ENCODE measurements around the gene USH2A.
"Not testable (repeated sequence)": the region's sequence is repeated elsewhere in the genome, so short reads cannot be mapped to it uniquely, and the experiment has no call there.

USH2A gene

GRCh38 chr1:216044538-216044937 lies 378.7 kb downstream of the USH2A start:
- no peak for DNase-seq

GRCh38 chr1:216034506-216034905 lies 388.7 kb downstream of the USH2A start:
- DNase-seq, result peak; percentile 14

GRCh38 chr1:216032961-216033614 lies 390.2 kb downstream of the USH2A start:
- DNase-seq, result no peak

DNA sequence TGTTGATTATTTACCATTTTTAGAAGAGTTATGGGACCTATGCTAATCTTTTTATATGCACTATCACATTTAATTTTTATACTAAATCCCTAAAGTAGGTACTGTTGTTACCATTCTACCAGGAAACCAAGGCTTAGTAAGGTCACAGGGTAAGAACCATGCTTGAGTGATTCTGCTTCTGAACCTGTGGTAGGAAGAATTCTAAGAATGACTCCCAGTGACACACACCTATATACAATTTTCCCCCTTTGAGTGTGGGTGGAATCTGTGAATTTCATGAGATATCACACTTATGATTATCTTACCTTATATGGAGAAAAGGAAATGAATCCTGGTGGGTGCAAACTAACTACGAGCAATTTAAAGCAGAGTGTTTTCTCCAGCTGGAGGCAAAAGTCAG lies 391.0 kb downstream of the USH2A start:
- DNase-seq, result no peak

GRCh38 chr1:216028631-216029030 lies 394.6 kb downstream of the USH2A start:
- DNase-seq, result no peak

- no peak for DNase-seq
Measured at GRCh38 chr1:216024546-216024945, 398.7 kb downstream of the USH2A start.

DNA sequence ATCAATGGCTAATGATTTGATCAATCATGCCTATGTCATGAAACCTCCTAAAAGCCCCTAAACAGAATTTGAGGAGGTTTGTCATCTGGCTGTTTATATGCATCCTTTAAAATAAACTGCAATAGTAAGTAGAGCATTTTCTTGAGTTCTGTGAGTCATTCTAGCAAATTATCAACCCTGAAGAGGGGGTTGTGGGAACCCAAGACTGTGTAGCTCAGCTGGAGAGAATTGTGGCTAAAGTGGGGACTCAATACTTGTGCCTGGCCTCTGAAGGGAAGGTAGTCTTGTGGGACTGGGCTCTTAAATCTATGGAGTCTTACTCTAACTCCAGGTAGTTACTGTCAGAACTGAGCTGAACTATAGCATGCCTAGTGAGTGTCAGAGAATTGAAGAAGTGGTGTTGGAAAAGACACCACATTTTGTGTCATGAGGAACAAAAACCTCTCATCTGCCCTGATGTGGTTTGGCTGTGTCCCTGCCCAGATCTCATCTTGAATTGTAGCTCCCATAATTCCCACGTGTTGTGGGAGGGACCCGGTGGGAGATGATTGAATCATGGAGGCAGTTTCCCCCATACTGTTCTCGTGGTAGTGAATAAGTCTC lies 402.4 kb downstream of the USH2A start:
- DNase-seq, result no peak

- no peak for DNase-seq
Measured at GRCh38 chr1:216015116-216015515, 408.1 kb downstream of the USH2A start.

DNA sequence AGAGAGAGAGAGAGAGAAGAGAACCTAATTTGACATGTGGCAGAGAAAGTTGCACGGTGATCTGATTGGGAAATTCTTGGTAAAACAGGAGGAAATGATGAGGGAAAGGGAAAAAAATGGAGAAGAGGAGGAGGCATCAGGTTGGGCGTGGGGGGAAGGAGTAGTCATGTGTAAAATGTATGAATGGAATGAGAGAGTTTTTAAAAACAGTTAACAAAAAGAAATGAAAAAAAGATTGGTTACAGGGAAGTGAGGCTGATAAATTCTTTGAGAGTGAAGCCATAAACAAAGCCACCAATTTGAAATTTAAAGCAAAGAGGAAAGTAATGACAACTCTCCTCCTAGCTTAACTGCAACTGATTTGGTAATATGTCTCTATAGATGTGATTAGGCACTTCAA lies 409.2 kb downstream of the USH2A start:
- DNase-seq, result no peak

DNA sequence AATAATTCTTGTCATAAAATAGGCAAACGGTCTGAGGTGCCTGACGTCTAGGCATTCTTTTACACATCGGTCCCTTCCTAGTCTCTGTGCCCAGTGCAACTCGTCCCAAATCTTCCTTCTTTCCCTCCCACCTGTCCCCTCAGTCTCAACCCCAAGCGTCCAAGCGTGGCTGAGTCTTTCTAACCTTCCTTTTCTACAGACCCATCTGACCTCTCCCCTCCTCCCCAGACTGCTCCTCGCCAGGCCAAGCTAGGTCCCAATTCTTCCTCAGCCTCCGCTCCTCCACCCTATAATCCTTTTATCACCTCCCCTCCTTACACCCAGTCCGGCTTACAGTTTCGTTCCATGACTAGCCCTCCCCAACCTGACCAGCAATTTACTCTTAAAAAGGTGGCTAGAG lies 413.8 kb downstream of the USH2A start:
- not testable (repeated sequence) for DNase-seq

GRCh38 chr1:216005916-216006315 lies 417.3 kb downstream of the USH2A start:
- no peak for DNase-seq

GRCh38 chr1:215992620-215993019 lies 430.6 kb downstream of the USH2A start:
- DNase-seq, result peak; percentile 78

DNA sequence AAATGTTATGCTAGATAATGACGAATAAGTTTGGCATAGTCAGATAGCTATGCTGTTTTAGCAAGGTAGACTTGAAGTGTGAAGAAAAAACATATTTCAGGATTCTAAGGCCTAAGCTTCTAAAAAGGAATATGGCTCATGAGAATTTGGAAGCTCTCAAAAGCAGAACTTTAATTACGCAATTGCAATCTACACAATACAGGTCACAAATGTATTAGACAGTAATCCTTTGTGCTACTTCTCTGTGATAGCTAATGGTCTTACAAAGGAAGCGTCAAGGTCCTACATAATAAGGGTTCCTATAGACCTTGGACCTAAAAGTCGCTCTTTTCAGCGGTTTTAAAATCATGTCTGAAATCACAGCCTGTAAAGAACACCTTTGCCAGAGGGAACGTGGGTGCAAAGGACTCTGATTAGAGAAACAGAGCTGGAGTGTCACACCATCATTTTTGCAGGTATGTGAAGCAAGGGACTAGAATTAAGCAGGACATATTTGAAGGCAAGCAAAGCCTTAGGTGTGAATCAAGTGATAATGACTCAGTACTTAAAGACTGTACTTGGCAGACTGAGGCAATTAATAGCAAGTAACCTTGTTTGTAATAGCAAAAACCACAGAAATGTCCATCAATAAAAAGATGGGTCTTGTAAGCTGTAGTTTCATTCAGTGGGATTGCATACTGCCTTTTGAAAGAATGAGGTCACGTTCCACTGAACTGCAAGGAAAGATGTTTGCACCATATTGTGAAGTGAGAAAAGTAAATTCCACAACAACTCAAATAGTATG lies 436.0 kb downstream of the USH2A start:
- DNase-seq, result no peak

DNA sequence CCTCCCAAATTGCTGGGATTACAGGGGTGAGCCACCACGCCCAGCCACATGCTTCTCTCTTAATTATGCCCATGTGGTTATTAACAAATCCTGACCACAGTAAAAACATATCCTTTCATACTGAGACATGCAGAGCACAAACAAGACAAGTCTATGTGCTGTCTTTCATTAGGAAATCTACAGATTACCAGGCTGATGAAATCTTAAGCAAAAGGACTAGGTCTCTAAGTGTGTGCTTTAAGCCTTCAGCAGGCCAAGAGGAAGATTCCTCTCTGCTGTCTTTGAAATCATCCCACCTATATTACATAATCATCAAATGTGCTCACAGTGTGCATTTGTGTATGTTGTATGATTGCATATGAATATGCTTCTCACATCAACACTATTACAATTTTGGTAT lies 436.8 kb downstream of the USH2A start:
- DNase-seq, result no peak

- no peak for DNase-seq
Measured at GRCh38 chr1:215983680-215984079, 439.6 kb downstream of the USH2A start.

GRCh38 chr1:215971793-215972441 lies 451.3 kb downstream of the USH2A start:
- DNase-seq, result no peak

- no peak for DNase-seq
Measured at GRCh38 chr1:215970406-215970805, 452.8 kb downstream of the USH2A start.

- DNase-seq, result peak; percentile 28
Measured at GRCh38 chr1:215963621-215964020, 459.6 kb downstream of the USH2A start.

- DNase-seq, result no peak
Measured at GRCh38 chr1:215963040-215963439, 460.2 kb downstream of the USH2A start.

DNA sequence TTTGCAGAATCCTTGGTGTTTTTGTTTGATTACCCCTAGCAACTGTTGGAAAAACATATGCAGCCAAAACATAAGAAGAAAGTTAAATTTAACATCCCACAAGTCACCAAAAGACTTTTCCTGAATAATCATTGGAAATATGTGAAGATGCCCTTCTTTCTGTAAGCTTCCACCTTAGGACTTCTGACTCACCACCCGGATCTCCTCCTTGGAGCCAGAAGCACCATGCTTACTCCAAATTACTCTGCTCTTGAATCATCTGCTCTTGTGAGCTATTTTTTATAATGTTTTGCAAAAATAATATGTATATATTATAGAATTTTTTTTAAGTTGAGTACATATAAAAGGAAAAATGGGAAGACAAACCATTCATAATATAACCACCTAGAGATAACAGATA lies 464.4 kb downstream of the USH2A start:
- DNase-seq, result no peak

DNA sequence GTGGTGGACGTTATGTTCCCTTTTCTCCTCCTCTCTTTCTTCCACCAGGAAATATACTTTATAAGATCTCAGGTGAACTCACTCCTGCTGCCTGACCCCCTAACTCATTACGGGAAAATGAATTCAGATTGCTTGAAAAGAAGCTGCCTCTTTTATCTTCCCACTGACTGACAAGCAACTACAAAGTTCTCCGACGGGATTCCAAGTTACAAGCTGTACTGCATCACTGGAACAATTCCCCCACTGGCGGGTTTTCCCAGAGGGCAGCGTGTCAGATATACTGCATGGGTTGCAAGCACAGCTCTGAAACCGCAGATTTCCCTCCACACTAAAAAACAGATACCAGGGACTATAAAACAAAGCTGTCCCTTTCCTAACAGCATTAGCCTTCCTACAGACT lies 465.6 kb downstream of the USH2A start:
- DNase-seq, result peak; percentile 54

GRCh38 chr1:215932558-215932957 lies 490.7 kb downstream of the USH2A start:
- DNase-seq, result no peak

GRCh38 chr1:215926670-215927069 lies 496.6 kb downstream of the USH2A start:
- no peak for DNase-seq

All from eye (tissue), 1 donor.